ENCODE data around the gene CACNA1F. TPM values are rescaled to one million over a fixed set of nuclear protein-coding genes. Genes with fewer than 3 reads are reported as not detected.

The CACNA1F gene
- total and polyA plus RNA-seq, 2 experiments from 2014 or later = not detected

DNA sequence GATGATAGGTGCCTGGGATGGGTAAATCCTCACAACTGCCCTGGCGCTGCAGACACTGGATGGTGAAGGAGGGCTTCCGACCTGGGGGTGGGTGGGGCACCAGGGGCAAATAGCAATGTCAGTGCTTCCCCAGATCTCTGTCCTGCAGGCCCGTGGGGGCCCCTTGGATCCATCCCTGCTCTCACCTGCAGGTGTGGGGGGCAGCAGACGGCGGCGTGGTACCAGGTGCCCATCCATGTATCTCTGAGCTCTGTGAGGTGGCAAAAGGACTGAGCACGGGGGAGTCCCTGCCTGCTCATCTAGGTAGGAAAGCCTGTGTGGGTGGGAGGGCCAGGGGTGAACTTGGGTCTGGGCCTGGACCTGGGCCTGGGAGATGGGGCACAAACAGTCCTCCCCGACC lies 26.6 kb downstream of the CACNA1F start:
- no peaks in the 10 kb centered on the region for H3K9me3 ChIP-seq (ENCODE audit: low read depth)
- no peak for TF ChIP-seq EZH2 (IDR thresholded peaks at IDR 0.05; ENCODE audit: insufficient read depth, poor library complexity, severe bottlenecking)
- TF ChIP-seq EZH2phosphoT487 (IDR thresholded peaks at IDR 0.05; ENCODE audit: insufficient read depth, low read depth) = no peak
- in situ Hi-C loops (cut with MboI) = no loop called here
- H3K9ac ChIP-seq = no peak overlapping the region
- H3K9me2 ChIP-seq (ENCODE audit: insufficient read depth) = no peaks in the 10 kb centered on the region
- no peak overlapping the region for H2AFZ ChIP-seq
- H4K20me1 ChIP-seq (ENCODE audit: insufficient read depth) = no peaks in the 10 kb centered on the region
- 75 to 79% methylated on average over 1 to 2 of the region's 8 CpGs for WGBS, 2 experiments (ENCODE audit: low coverage in 1 of 2, low lambda C conversion rate in 2 of 2, missing lambda C conversion rate in 2 of 2)
- no peaks in the 10 kb centered on the region for H3K36me3 ChIP-seq (ENCODE audit: low read depth)
- DNase-seq = no peak
- H3K4me1 ChIP-seq (ENCODE audit: insufficient read depth) = no peaks in the 10 kb centered on the region
- no peaks in the 10 kb centered on the region for H3K27me3 ChIP-seq (replicated peaks; ENCODE audit: insufficient read depth)
- H3K4me3 ChIP-seq = no peak overlapping the region
- H3K79me2 ChIP-seq (ENCODE audit: insufficient read depth) = no peaks in the 10 kb centered on the region
- H3F3A ChIP-seq (ENCODE audit: insufficient read depth) = no peaks in the 10 kb centered on the region
- H3K4me2 ChIP-seq (ENCODE audit: unreplicated experiment) = no peak overlapping the region
- H3K27ac ChIP-seq = no peak overlapping the region

DNA sequence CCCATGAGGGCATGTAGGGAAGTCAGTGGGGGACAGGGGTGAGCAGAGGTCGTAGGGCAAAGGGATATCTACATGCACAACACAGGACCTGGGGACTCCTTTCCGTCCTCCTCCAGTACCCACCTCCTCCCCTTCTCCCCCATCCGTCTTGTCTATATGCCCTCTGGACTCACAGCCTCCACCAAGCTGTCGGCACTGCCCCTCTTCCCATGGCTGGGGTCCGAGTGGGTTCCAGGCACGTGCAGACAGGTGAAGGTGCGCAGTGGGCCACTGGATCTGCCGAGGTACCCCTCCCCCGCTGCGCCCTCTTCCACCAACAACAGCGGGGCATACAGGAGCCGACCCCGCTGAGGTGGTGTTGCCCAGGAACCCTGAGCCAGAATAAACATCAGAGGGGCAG lies 27.7 kb downstream of the CACNA1F start:
- H3K79me2 ChIP-seq (ENCODE audit: insufficient read depth) = no peaks in the 10 kb centered on the region
- WGBS, 2 experiments (ENCODE audit: low coverage in 1 of 2, low lambda C conversion rate in 2 of 2, missing lambda C conversion rate in 2 of 2) = 44 to 46% methylated on average over 5 to 13 of the region's 13 CpGs
- H3K9ac ChIP-seq = no peak overlapping the region
- H3K27ac ChIP-seq = no peak overlapping the region
- no peak overlapping the region for H3K4me3 ChIP-seq
- no peaks in the 10 kb centered on the region for H3F3A ChIP-seq (ENCODE audit: insufficient read depth)
- no peaks in the 10 kb centered on the region for H3K9me2 ChIP-seq (ENCODE audit: insufficient read depth)
- no peak overlapping the region for H2AFZ ChIP-seq
- TF ChIP-seq EZH2phosphoT487 (IDR thresholded peaks at IDR 0.05; ENCODE audit: insufficient read depth, low read depth) = no peak
- TF ChIP-seq EZH2 (IDR thresholded peaks at IDR 0.05; ENCODE audit: insufficient read depth, poor library complexity, severe bottlenecking) = no peak
- H3K36me3 ChIP-seq (ENCODE audit: low read depth) = no peaks in the 10 kb centered on the region
- in situ Hi-C loops (cut with MboI) = no loop called here
- H3K4me2 ChIP-seq (ENCODE audit: unreplicated experiment) = no peak overlapping the region
- H3K9me3 ChIP-seq (ENCODE audit: low read depth) = no peaks in the 10 kb centered on the region
- H4K20me1 ChIP-seq (ENCODE audit: insufficient read depth) = no peaks in the 10 kb centered on the region
- DNase-seq = no peak
- H3K4me1 ChIP-seq (ENCODE audit: insufficient read depth) = no peaks in the 10 kb centered on the region
- H3K27me3 ChIP-seq (replicated peaks; ENCODE audit: insufficient read depth) = no peaks in the 10 kb centered on the region

DNA sequence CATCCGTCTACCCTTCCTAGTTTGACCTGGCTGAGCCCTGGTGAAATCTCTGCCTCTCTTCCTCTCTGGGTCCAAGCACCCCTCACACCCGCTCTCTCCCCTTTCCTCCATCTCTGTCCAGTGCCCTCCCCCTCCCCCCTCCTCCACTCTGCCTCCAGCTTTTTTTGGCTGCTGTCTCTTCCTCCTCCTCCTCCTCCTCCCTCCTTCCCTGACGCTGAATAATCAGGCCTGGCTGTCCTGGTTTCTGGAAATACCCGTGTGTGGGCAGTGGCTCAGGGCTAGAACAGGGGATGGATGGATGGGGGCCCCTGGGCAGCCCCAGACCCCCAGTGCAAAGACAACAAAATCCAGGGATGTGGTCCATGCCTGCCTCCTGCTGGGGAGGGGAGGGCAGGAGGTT lies 28.4 kb downstream of the CACNA1F start:
- Histone ChIP-seq H3F3A (ENCODE audit: insufficient read depth) (no peaks in the 10 kb centered on the region), H3K9me3 (ENCODE audit: low read depth) (no peaks in the 10 kb centered on the region), H2AFZ (no peak overlapping the region), H3K9ac (no peak overlapping the region), H3K27me3 (replicated peaks; ENCODE audit: insufficient read depth) (no peaks in the 10 kb centered on the region), H3K9me2 (ENCODE audit: insufficient read depth) (no peaks in the 10 kb centered on the region), H3K79me2 (ENCODE audit: insufficient read depth) (no peaks in the 10 kb centered on the region), H4K20me1 (ENCODE audit: insufficient read depth) (no peaks in the 10 kb centered on the region), H3K27ac (no peak overlapping the region), H3K4me2 (ENCODE audit: unreplicated experiment) (no peak overlapping the region), H3K36me3 (ENCODE audit: low read depth) (no peaks in the 10 kb centered on the region), H3K4me3 (no peak overlapping the region), H3K4me1 (ENCODE audit: insufficient read depth) (no peaks in the 10 kb centered on the region)
- in situ Hi-C loops (cut with MboI) = no loop called here
- no peak for DNase-seq
- TF ChIP-seq EZH2phosphoT487 (IDR thresholded peaks at IDR 0.05; ENCODE audit: insufficient read depth, low read depth) = no peak
- TF ChIP-seq EZH2 (IDR thresholded peaks at IDR 0.05; ENCODE audit: insufficient read depth, poor library complexity, severe bottlenecking) = no peak
- 0 to 30% methylated on average over 3 to 4 of the region's 4 CpGs for WGBS, 2 experiments (ENCODE audit: low coverage in 1 of 2, low lambda C conversion rate in 2 of 2, missing lambda C conversion rate in 2 of 2)

DNA sequence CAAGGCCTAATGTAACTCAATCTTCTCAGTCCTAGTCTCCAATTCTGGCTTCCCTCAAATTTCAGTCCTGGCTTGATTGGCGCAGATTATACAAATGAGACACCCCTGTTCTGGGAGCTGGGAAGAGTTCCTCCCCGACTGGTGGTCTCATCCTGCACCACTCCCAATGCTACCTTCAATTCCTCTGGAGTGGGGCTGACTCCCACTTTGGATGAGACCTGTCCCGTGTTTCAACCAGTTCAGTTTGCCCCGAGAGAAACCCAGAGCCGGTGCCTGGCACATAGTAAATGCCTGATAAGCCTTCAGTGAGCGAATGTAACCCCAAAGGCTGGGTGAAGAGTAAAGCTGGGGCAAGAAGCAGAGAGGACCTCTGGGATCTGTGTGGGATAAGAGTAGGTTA lies 29.1 kb downstream of the CACNA1F start:
- WGBS, 2 experiments (ENCODE audit: low coverage in 1 of 2, low lambda C conversion rate in 2 of 2, missing lambda C conversion rate in 2 of 2) = 61 to 68% methylated on average over 6 of the region's 6 CpGs
- Histone ChIP-seq H3K27ac (no peak overlapping the region), H3K27me3 (replicated peaks; ENCODE audit: insufficient read depth) (no peaks in the 10 kb centered on the region), H3F3A (ENCODE audit: insufficient read depth) (no peaks in the 10 kb centered on the region), H3K9me3 (ENCODE audit: low read depth) (no peaks in the 10 kb centered on the region), H2AFZ (no peak overlapping the region), H3K9ac (no peak overlapping the region), H3K36me3 (ENCODE audit: low read depth) (no peaks in the 10 kb centered on the region), H3K4me1 (ENCODE audit: insufficient read depth) (no peaks in the 10 kb centered on the region), H3K9me2 (ENCODE audit: insufficient read depth) (no peaks in the 10 kb centered on the region), H3K79me2 (ENCODE audit: insufficient read depth) (no peaks in the 10 kb centered on the region), H3K4me3 (no peak overlapping the region), H4K20me1 (ENCODE audit: insufficient read depth) (no peaks in the 10 kb centered on the region), H3K4me2 (ENCODE audit: unreplicated experiment) (no peak overlapping the region)
- DNase-seq = no peak
- TF ChIP-seq EZH2 (IDR thresholded peaks at IDR 0.05; ENCODE audit: insufficient read depth, poor library complexity, severe bottlenecking) (no peak), EZH2phosphoT487 (IDR thresholded peaks at IDR 0.05; ENCODE audit: insufficient read depth, low read depth) (no peak)
- in situ Hi-C loops (cut with MboI) = no loop called here

DNA sequence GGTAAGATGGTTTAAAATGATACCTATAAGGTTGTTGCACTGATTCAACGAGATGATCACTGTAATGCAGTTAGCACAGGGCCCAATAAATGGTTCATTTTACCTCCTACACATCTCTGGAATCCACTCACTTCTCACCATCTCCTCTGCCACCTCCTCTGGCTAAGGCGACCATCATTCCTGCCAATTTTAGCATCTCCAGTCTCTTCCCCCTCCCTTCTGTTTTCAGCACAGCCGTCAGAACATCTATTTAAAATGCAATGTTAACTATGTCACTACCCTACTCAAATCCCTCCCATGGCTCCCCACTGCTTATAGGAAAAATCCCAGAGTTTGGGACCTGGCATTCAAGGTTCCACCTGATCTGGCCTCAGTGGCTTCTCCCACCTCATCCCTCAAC lies 29.6 kb downstream of the CACNA1F start:
- DNase-seq = no peak
- in situ Hi-C loops (cut with MboI) = no loop called here
- no peak overlapping the region for H3K27ac ChIP-seq
- no peaks in the 10 kb centered on the region for H3K4me1 ChIP-seq (ENCODE audit: insufficient read depth)
- no peak overlapping the region for H3K9ac ChIP-seq
- no peak overlapping the region for H2AFZ ChIP-seq
- TF ChIP-seq EZH2 (IDR thresholded peaks at IDR 0.05; ENCODE audit: insufficient read depth, poor library complexity, severe bottlenecking) = no peak
- no peak for TF ChIP-seq EZH2phosphoT487 (IDR thresholded peaks at IDR 0.05; ENCODE audit: insufficient read depth, low read depth)
- no peaks in the 10 kb centered on the region for H3K36me3 ChIP-seq (ENCODE audit: low read depth)
- no peak overlapping the region for H3K4me2 ChIP-seq (ENCODE audit: unreplicated experiment)
- H3K9me2 ChIP-seq (ENCODE audit: insufficient read depth) = no peaks in the 10 kb centered on the region
- no peaks in the 10 kb centered on the region for H3K27me3 ChIP-seq (replicated peaks; ENCODE audit: insufficient read depth)
- WGBS, 2 experiments (ENCODE audit: low coverage in 1 of 2, low lambda C conversion rate in 2 of 2, missing lambda C conversion rate in 2 of 2) = 45 to 55% methylated on average over 3 of the region's 3 CpGs
- H3K79me2 ChIP-seq (ENCODE audit: insufficient read depth) = no peaks in the 10 kb centered on the region
- H3F3A ChIP-seq (ENCODE audit: insufficient read depth) = no peaks in the 10 kb centered on the region
- no peak overlapping the region for H3K4me3 ChIP-seq
- H4K20me1 ChIP-seq (ENCODE audit: insufficient read depth) = no peaks in the 10 kb centered on the region
- no peaks in the 10 kb centered on the region for H3K9me3 ChIP-seq (ENCODE audit: low read depth)

Data from GM23248 (cell line).